Smooth muscle cell (in vitro differentiated cells): Measurements from ENCODE around the gene CYP4Z1. TPM values are rescaled to one million over a fixed set of nuclear protein-coding genes. Genes with fewer than 3 reads are reported as not detected.
"Not testable (repeated sequence)": the region's sequence is repeated elsewhere in the genome, so short reads cannot be mapped to it uniquely, and the experiment has no call there.

Experiments
- DNase-seq: peaks from one replicate; lab custom pipeline; 2025; ENCODE audit not compliant: unreplicated experiment; lab: John Stamatoyannopoulos, UW
- H2AFZ ChIP-seq: fragments of 200-600 bp; sonication (generic); 2 replicates; pipeline ENCODE4 v1.6.0; 2016; ENCODE audit warnings: antibody characterized with exemption, low read depth, mild to moderate bottlenecking
- H3F3A ChIP-seq: fragments of 200-600 bp; sonication (generic); 2 replicates; pipeline ENCODE4 v1.6.0; 2017; ENCODE audit warnings: antibody characterized with exemption, low read depth
- H3K27ac ChIP-seq: fragments of 200-600 bp; sonication (generic); 2 replicates; pipeline ENCODE4 v1.5.1; 2016; ENCODE audit warnings: low read depth, mild to moderate bottlenecking
- H3K27me3 ChIP-seq: fragments of 200-600 bp; sonication (generic); 2 replicates; pipeline ENCODE4 v1.6.1; 2016; ENCODE audit warnings: low read depth, mild to moderate bottlenecking
- H3K36me3 ChIP-seq: fragments of 200-600 bp; sonication (generic); 2 replicates; pipeline ENCODE4 v1.5.1; 2016; ENCODE audit warnings: low read depth
- H3K4me1 ChIP-seq: fragments of 200-600 bp; sonication (generic); 2 replicates; pipeline ENCODE4 v1.5.1; 2016; ENCODE audit warnings: low read depth
- H3K4me2 ChIP-seq: fragments of 200-600 bp; sonication (generic); 2 replicates; pipeline ENCODE4 v1.6.0; 2016; ENCODE audit warnings: mild to moderate bottlenecking
- H3K4me3 ChIP-seq: fragments of 200-600 bp; sonication (generic); 2 replicates; pipeline ENCODE4 v1.5.1; 2016; ENCODE audit warnings: mild to moderate bottlenecking
- H3K79me2 ChIP-seq: fragments of 200-600 bp; sonication (generic); 2 replicates; pipeline ENCODE4 v1.6.0; 2016; ENCODE audit warnings: low read depth, mild to moderate bottlenecking
- H3K9ac ChIP-seq: fragments of 200-600 bp; sonication (generic); 2 replicates; pipeline ENCODE4 v1.6.0; 2016; ENCODE audit warnings: low read depth
- H3K9me3 ChIP-seq: fragments of 200-600 bp; sonication (generic); replicated peaks from 2 replicates; pipeline ENCODE4 v1.5.1; 2016; ENCODE audit warnings: low read depth
- H4K20me1 ChIP-seq: fragments of 200-600 bp; sonication (generic); 2 replicates; pipeline ENCODE4 v1.6.0; 2016; ENCODE audit warnings: low read depth
- CTCF ChIP-seq: fragments of 200-600 bp; sonication (generic); IDR thresholded peaks from 2 replicates; pipeline ENCODE4 v1.5.1; 2017; ENCODE audit warnings: borderline replicate concordance, mild to moderate bottlenecking, antibody characterized with exemption; ENCODE audit not compliant: insufficient read depth, poor library complexity, severe bottlenecking
- WGBS: methylation state at CpG from one replicate; pipeline ENCODE4 v1.1.7; 2016; ENCODE audit warnings: low lambda C conversion rate; 5-methylcytosine and 5-hydroxymethylcytosine counted together
- polyA plus RNA-seq: library from polyadenylated mRNA; unstranded; fragments of >200 nt; fragmentation: Nextera tagmentation; extraction: Ambion mirVana; gene quantifications from 2 replicates; pipeline ENCODE4 v1.2.1, GENCODE V29; 2016
- total RNA-seq: library from RNA; depleted of rRNA; stranded (reverse); fragments of >200 nt; gene quantifications from 2 replicates; pipeline ENCODE4 v1.2.3, GENCODE V29; 2014

CYP4Z1 gene
- total and polyA plus RNA-seq, 2 experiments from 2014 or later: not detected

DNA sequence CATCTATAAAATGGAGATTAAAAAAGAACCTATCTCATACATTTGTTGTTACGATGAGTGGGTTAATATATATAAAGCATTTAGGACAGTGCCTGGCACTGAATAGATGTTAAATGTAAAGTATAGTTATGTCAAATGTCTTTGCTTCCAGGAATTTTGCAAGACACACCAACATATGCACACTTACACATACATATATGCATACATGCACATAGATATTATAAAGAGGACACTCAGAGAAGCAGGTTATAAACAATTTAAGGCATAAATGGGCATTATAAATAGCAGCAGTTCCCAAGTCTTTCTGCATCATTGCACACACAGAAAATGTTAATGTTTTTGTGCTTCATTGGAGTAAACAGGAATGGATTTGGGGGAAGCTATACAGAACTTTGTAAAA lies 30.3 kb upstream of the CYP4Z1 start:
- H4K20me1 ChIP-seq: no peaks in the 10 kb centered on the region
- H3K27me3 ChIP-seq: peaks cover 20% of the 10 kb centered on the region
- H3K4me1 ChIP-seq: no peaks in the 10 kb centered on the region
- H3K4me2 ChIP-seq: no peak overlapping the region
- H3K79me2 ChIP-seq: no peaks in the 10 kb centered on the region
- no peak overlapping the region for H2AFZ ChIP-seq
- DNase-seq: no peak
- no peak overlapping the region for H3K9ac ChIP-seq
- H3K4me3 ChIP-seq: no peak overlapping the region
- H3F3A ChIP-seq: no peaks in the 10 kb centered on the region
- 89% methylated on average over 1 of the region's 1 CpG for WGBS
- H3K9me3 ChIP-seq: no peaks in the 10 kb centered on the region
- H3K36me3 ChIP-seq: no peaks in the 10 kb centered on the region
- no peak overlapping the region for H3K27ac ChIP-seq
- no peak for TF ChIP-seq CTCF

DNA sequence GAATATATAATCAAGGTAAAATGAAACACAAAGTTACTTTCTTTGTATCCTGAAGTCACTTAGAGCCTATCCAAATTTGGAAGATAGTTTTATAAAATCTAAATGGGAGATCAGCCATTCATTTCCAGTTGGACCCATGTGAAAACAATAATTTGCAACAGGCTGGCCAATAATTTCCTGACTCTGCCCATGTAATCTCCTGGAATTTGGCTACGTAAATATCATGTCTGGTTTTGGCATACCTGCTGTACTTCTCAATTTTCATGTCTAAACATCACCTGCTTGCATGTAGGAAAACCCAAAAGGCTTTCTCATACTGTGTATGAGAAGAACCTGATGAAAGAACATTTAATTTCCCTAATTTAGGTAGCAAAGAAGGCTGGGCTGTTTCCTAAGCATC lies 7.7 kb upstream of the CYP4Z1 start:
- Histone ChIP-seq H4K20me1 (no peaks in the 10 kb centered on the region), H3K27ac (no peak overlapping the region), H3K9ac (no peak overlapping the region), H3K9me3 (no peaks in the 10 kb centered on the region), H3K4me1 (no peaks in the 10 kb centered on the region), H3K36me3 (no peaks in the 10 kb centered on the region), H3F3A (no peaks in the 10 kb centered on the region), H3K4me2 (no peak overlapping the region), H3K79me2 (no peaks in the 10 kb centered on the region), H3K27me3 (no peaks in the 10 kb centered on the region), H2AFZ (no peak overlapping the region), H3K4me3 (no peak overlapping the region)
- no peak for DNase-seq
- WGBS: 54% methylated on average over 1 of the region's 1 CpG
- no peak for TF ChIP-seq CTCF

DNA sequence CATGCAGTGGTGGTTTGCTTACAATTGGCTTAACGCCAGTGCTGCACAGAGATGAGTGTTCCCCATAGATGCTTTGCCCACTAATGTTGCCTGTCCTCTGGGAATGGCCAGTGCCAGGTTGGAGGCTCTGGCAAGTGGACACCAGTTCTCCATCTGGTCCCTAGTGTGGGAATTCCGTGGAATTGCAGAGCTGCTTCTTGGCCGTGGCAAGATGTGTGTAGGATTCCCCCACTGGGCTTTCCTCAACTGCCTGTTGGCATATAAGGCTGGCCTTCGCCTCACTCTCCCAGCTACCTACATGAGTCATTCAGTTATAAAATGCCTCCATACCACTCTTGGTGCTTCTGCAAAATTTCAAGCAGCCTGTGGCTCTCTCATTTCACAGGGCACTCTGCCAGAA lies 2.0 kb downstream of the CYP4Z1 start:
- not testable (repeated sequence) for H3K4me1 ChIP-seq, H2AFZ ChIP-seq, H3K4me2 ChIP-seq, H3F3A ChIP-seq, H3K27ac ChIP-seq, H3K4me3 ChIP-seq, H3K36me3 ChIP-seq, DNase-seq, H3K9me3 ChIP-seq, H3K9ac ChIP-seq, H3K79me2 ChIP-seq, H4K20me1 ChIP-seq
- peaks cover 15% of the 10 kb centered on the region for H3K27me3 ChIP-seq
- 68% methylated on average over 4 of the region's 4 CpGs for WGBS

DNA sequence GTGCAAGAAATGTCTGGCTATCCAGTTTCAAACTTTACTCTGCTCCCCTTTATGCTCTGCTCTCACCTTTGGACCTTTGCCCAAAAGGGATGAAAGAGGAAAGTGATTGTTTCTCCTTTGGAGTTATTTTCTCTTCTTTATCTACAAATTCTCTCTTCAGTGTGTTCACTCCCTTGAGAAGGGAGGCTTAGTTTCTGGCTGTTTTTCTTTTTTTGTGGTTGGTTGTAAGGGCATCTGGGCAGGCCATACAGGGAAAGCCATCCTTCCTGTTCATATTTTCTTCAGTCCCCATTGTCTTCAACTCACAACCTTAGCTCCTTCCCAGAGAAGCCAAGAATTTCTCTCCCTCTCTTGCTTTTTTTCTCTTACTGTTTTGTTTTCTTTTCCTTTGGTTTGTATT lies 2.5 kb downstream of the CYP4Z1 start:
- not testable (repeated sequence) for H3K4me3 ChIP-seq, H3K9me3 ChIP-seq, DNase-seq, H3K4me2 ChIP-seq, H3F3A ChIP-seq, H3K9ac ChIP-seq, H4K20me1 ChIP-seq, H3K36me3 ChIP-seq, H2AFZ ChIP-seq, H3K4me1 ChIP-seq, H3K79me2 ChIP-seq, H3K27ac ChIP-seq
- H3K27me3 ChIP-seq: peaks cover 15% of the 10 kb centered on the region

DNA sequence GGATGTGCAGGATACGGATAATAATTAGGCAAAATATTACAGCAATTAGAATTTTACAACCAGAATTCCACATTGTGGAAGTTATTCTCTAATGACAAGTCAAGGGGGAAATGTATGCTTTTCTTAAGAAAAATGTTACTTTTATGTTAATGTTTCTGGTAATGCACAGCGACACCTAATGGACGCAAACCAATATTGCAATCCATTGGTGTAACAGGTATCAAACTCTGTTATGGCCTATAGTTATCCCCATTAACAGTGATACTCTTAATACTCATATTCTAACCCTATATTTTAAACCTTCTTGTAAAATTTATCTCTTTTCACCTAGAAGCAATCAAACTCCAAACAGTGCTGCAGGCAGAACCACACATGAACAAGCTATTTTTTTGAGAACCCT lies 22.3 kb downstream of the CYP4Z1 start:
- H3K9ac ChIP-seq, H3K4me1 ChIP-seq, H3F3A ChIP-seq, H3K27me3 ChIP-seq, H4K20me1 ChIP-seq, H2AFZ ChIP-seq, H3K27ac ChIP-seq, H3K9me3 ChIP-seq, DNase-seq, H3K4me3 ChIP-seq, H3K79me2 ChIP-seq, H3K36me3 ChIP-seq, H3K4me2 ChIP-seq: not testable (repeated sequence)
- peak; percentile 60 for TF ChIP-seq CTCF
- whole genome bisulfite sequencing: 1% methylated on average over 3 of the region's 3 CpGs
